SKM-1 (cell line): ENCODE results near the gene GRWD1.
A peak's percentile ranks its signal among the peaks of the same experiment; 100 is the strongest.

Source experiments
- DNase-seq: peaks from one replicate; lab custom pipeline; 2025; ENCODE audit not compliant: unreplicated experiment; lab: John Stamatoyannopoulos, UW

Gene GRWD1

GRCh38 chr19:48495396-48495795 lies 49.6 kb downstream of the GRWD1 start:
- no peak for DNase-seq

GRCh38 chr19:48496959-48497727 lies 51.4 kb downstream of the GRWD1 start:
- DNase-seq = no peak

GRCh38 chr19:48497728-48498594 lies 52.2 kb downstream of the GRWD1 start:
- no peak for DNase-seq

GRCh38 chr19:48498595-48499311 lies 53.0 kb downstream of the GRWD1 start:
- no peak for DNase-seq

- DNase-seq = no peak
Measured at GRCh38 chr19:48499316-48500090, 53.7 kb downstream of the GRWD1 start.

GRCh38 chr19:48500830-48501493 lies 55.2 kb downstream of the GRWD1 start:
- no peak for DNase-seq

- DNase-seq = peak; percentile 91
Measured at GRCh38 chr19:48501494-48502349, 55.9 kb downstream of the GRWD1 start.

- no peak for DNase-seq
Measured at GRCh38 chr19:48502350-48503018, 56.7 kb downstream of the GRWD1 start.

GRCh38 chr19:48506138-48506733 lies 60.5 kb downstream of the GRWD1 start:
- peak; percentile 54 for DNase-seq
